Sigmoid colon (tissue), 4 donors: Measurements from ENCODE around the gene SUOX.

Experiments
- EP300 ChIP-seq, 4 donors: sonication (generic); formaldehyde crosslinking; IDR thresholded peaks; one replicate each; pipeline ENCODE4 v1.6.1; 2017; ENCODE audit warnings: antibody characterized with exemption in 4 of 4
- POLR2A ChIP-seq, 2 donors: fragments of 450-650 bp; IDR thresholded peaks; one replicate each; pipeline ENCODE4 v1.6.1; 2016; ENCODE audit warnings: antibody characterized with exemption in 2 of 2, mild to moderate bottlenecking in 2 of 2, moderate library complexity in 2 of 2
- TF ChIP-seq, protein P1 (sequence below), 4 experiments: fragments of 450-650 bp in 3 of 4; fragments of 200-600 bp in 1 of 4; IDR thresholded peaks; one replicate each; pipeline ENCODE4 v1.5.1; 2016 to 2019; ENCODE audit warnings: antibody characterized with exemption in 4 of 4, mild to moderate bottlenecking in 3 of 4, moderate library complexity in 2 of 4

DNA sequence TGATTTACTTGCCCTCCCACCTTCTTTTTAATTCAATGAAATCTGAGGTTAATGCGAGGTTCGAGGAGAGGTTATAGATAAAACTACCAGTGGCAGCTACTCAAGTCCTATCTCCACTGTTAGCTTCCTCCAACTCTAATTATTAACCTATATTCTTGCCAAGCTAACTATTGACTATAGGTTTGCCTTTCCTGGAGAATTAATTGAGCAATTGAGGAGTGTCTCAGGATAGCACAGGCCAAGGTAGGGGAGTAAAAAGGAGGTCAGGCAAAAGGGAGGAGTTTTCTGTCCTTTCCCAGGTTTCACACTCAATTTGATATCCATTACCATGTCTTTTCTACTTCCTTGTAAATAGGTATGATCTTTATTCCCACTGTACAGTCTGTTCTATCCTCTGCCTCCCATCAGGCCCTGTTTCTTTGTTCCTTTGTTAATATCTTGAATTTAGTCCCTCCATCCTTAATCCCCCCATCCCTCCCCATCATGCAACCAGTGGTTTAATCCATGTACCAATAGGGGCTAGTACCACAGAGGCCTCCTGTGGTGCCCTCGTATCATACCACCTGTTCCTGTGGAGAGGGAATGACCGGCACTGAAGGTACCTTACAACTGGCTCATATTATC lies 3.7 kb upstream of the SUOX start:
- TF ChIP-seq, protein P1, sequence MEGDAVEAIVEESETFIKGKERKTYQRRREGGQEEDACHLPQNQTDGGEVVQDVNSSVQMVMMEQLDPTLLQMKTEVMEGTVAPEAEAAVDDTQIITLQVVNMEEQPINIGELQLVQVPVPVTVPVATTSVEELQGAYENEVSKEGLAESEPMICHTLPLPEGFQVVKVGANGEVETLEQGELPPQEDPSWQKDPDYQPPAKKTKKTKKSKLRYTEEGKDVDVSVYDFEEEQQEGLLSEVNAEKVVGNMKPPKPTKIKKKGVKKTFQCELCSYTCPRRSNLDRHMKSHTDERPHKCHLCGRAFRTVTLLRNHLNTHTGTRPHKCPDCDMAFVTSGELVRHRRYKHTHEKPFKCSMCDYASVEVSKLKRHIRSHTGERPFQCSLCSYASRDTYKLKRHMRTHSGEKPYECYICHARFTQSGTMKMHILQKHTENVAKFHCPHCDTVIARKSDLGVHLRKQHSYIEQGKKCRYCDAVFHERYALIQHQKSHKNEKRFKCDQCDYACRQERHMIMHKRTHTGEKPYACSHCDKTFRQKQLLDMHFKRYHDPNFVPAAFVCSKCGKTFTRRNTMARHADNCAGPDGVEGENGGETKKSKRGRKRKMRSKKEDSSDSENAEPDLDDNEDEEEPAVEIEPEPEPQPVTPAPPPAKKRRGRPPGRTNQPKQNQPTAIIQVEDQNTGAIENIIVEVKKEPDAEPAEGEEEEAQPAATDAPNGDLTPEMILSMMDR (IDR thresholded peaks at IDR 0.05): no peak
- no peak for TF ChIP-seq POLR2A (IDR thresholded peaks at IDR 0.05)
- no peak for TF ChIP-seq EP300 (IDR thresholded peaks at IDR 0.05)
